Activated CD4-positive, alpha-beta memory T cell treated with anti-CD3 and anti-CD28 coated beads, Interleukin-2, amount 10 ng/mL, durations not matched to agents 7 days and 5 days (primary cell): ENCODE results near the gene MAP3K14. TPM values are rescaled to one million over a fixed set of nuclear protein-coding genes. Genes with fewer than 3 reads are reported as not detected.
A peak's percentile ranks its signal among the peaks of the same experiment; 100 is the strongest.

ENCODE experiments used
- CTCF ChIA-PET: fragments of 350-600 bp; sonication (Branson Sonifier 250); formaldehyde crosslinking; loops from one replicate; lab custom pipeline; 2021; ENCODE audit warnings: antibody characterized with exemption, inconsistent platforms; lab: Charles Lee
- POLR2A ChIA-PET: fragments of 350-600 bp; sonication (Branson Sonifier 250); formaldehyde crosslinking; loops from one replicate; lab custom pipeline; 2021; ENCODE audit warnings: antibody characterized with exemption; lab: Charles Lee
- DNase-seq: peaks from one replicate; pipeline ENCODE4 v3.0.0-alpha.2; 2020
- H3K27ac Mint-ChIP-seq: one replicate; pipeline ENCODE4 v1.8.0; 2021; ENCODE audit warnings: mild to moderate bottlenecking, mixed read lengths
- H3K27me3 Mint-ChIP-seq: one replicate; pipeline ENCODE4 v1.8.0; 2021; ENCODE audit warnings: mixed read lengths
- H3K36me3 Mint-ChIP-seq: one replicate; pipeline ENCODE4 v1.8.0; 2021; ENCODE audit warnings: low read depth, mixed read lengths
- H3K4me1 Mint-ChIP-seq: one replicate; pipeline ENCODE4 v1.8.0; 2021; ENCODE audit warnings: mixed read lengths
- H3K4me3 Mint-ChIP-seq: one replicate; pipeline ENCODE4 v1.8.0; 2021; ENCODE audit warnings: mild to moderate bottlenecking, mixed read lengths
- H3K9me3 Mint-ChIP-seq: one replicate; pipeline ENCODE4 v1.8.0; 2021; ENCODE audit warnings: mixed read lengths
- total RNA-seq, 2 experiments: library from RNA; stranded (reverse); gene quantifications; one replicate each; pipeline ENCODE4 v1.2.3, GENCODE V29; 2021

The MAP3K14 gene
- total RNA-seq, 2 experiments from 2014 or later: 28.7 to 30.6 TPM

- Mint-ChIP-seq H3K4me3 (no peak overlapping the region), H3K27me3 (no peaks in the 10 kb centered on the region), H3K27ac (peak overlapping the region; percentile 99), H3K36me3 (peaks cover 77% of the 10 kb centered on the region), H3K9me3 (no peaks in the 10 kb centered on the region), H3K4me1 (peaks cover 94% of the 10 kb centered on the region)
- ChIA-PET POLR2A (interaction anchor here (1.3 to 15.7 kb wide), 6 partner anchors 10 to 179 kb away, joined by 3 to 528 read pairs (median 55); partner anchors contain the start of genes FMNL1, HEXIM1 and MAP3K14), CTCF (interaction anchor here (0.7 to 11.8 kb wide), 7 partner anchors 10 to 155 kb away, joined by 3 to 197 read pairs (median 3); partner anchors contain the start of genes ACBD4 and FMNL1)
- no peak for DNase-seq
These were observed 85.9 kb downstream of the MAP3K14 start for GRCh38 chr17:45230787-45231480.

GRCh38 chr17:45230410-45230786 is 86.4 kb downstream of the MAP3K14 start:
- Mint-ChIP-seq H3K4me3 (peak overlapping the region; percentile 100), H3K9me3 (no peaks in the 10 kb centered on the region), H3K27ac (peak overlapping the region; percentile 99), H3K36me3 (peaks cover 77% of the 10 kb centered on the region), H3K4me1 (peaks cover 93% of the 10 kb centered on the region), H3K27me3 (no peaks in the 10 kb centered on the region)
- DNase-seq: no peak
- POLR2A ChIA-PET: interaction anchor here (1.6 to 15.7 kb wide), 4 partner anchors 10 to 179 kb away, joined by 3 to 528 read pairs (median 217); partner anchors contain the start of genes FMNL1 and MAP3K14
- CTCF ChIA-PET: interaction anchor here (0.7 to 11.8 kb wide), 7 partner anchors 10 to 155 kb away, joined by 3 to 197 read pairs (median 4); partner anchors contain the start of genes ACBD4, FMNL1 and MAP3K14

GRCh38 chr17:45229681-45230409 is 87.0 kb downstream of the MAP3K14 start:
- peaks cover 77% of the 10 kb centered on the region for H3K36me3 Mint-ChIP-seq
- H3K27ac Mint-ChIP-seq: peak overlapping the region; percentile 99
- peaks cover 93% of the 10 kb centered on the region for H3K4me1 Mint-ChIP-seq
- no peaks in the 10 kb centered on the region for H3K27me3 Mint-ChIP-seq
- ChIA-PET CTCF (interaction anchor here (0.7 to 11.8 kb wide), 12 partner anchors 10 to 156 kb away, joined by 3 to 197 read pairs (median 4); partner anchors contain the start of genes ACBD4, FMNL1 and MAP3K14), POLR2A (interaction anchor here (0.7 to 15.7 kb wide), 8 partner anchors 9 to 180 kb away, joined by 3 to 528 read pairs (median 77); partner anchors contain the start of genes ACBD4, FMNL1, HEXIM1 and HEXIM2)
- no peak for DNase-seq
- H3K9me3 Mint-ChIP-seq: no peaks in the 10 kb centered on the region
- peak overlapping the region; percentile 100 for H3K4me3 Mint-ChIP-seq

- DNase-seq: peak; percentile 85
- CTCF ChIA-PET: interaction anchor here (0.9 to 11.8 kb wide), 8 partner anchors 9 to 93 kb away, joined by 3 to 197 read pairs (median 5); partner anchors contain the start of genes ACBD4, FMNL1 and MAP3K14
- Mint-ChIP-seq H3K4me3 (peak overlapping the region; percentile 100), H3K27me3 (no peaks in the 10 kb centered on the region), H3K4me1 (peaks cover 88% of the 10 kb centered on the region), H3K9me3 (no peaks in the 10 kb centered on the region), H3K27ac (peak overlapping the region; percentile 99), H3K36me3 (peaks cover 79% of the 10 kb centered on the region)
- POLR2A ChIA-PET: interaction anchor here (0.7 to 15.7 kb wide), 9 partner anchors 8 to 181 kb away, joined by 3 to 528 read pairs (median 58); partner anchors contain the start of genes ACBD4, FMNL1, HEXIM1 and HEXIM2
These were observed 87.9 kb downstream of the MAP3K14 start for GRCh38 chr17:45228763-45229539.

GRCh38 chr17:45227926-45228762 is 88.7 kb downstream of the MAP3K14 start:
- DNase-seq: no peak
- Mint-ChIP-seq H3K36me3 (peaks cover 79% of the 10 kb centered on the region), H3K4me3 (peak overlapping the region; percentile 100), H3K27ac (peak overlapping the region; percentile 99), H3K4me1 (peaks cover 80% of the 10 kb centered on the region), H3K9me3 (no peaks in the 10 kb centered on the region), H3K27me3 (no peaks in the 10 kb centered on the region)
- ChIA-PET CTCF (interaction anchor here (1.0 to 11.8 kb wide), 9 partner anchors 7 to 200 kb away, joined by 3 to 197 read pairs (median 7); partner anchors contain the start of genes ACBD4, FMNL1 and MAP3K14), POLR2A (interaction anchor here (0.7 to 15.7 kb wide), 9 partner anchors 7 to 167 kb away, joined by 3 to 528 read pairs (median 58); partner anchors contain the start of genes ACBD4, FMNL1, HEXIM1 and HEXIM2)

- Mint-ChIP-seq H3K4me3 (peak overlapping the region; percentile 100), H3K36me3 (peaks cover 78% of the 10 kb centered on the region), H3K27me3 (no peaks in the 10 kb centered on the region), H3K4me1 (peaks cover 71% of the 10 kb centered on the region), H3K27ac (peak overlapping the region; percentile 99), H3K9me3 (no peaks in the 10 kb centered on the region)
- CTCF ChIA-PET: interaction anchor here (1.0 to 11.8 kb wide), 10 partner anchors 7 to 201 kb away, joined by 4 to 197 read pairs (median 6); partner anchors contain the start of genes ACBD4, FMNL1 and MAP3K14
- DNase-seq: no peak
- POLR2A ChIA-PET: interaction anchor here (0.7 to 15.7 kb wide), 8 partner anchors 7 to 182 kb away, joined by 3 to 528 read pairs (median 77); partner anchors contain the start of genes FMNL1, HEXIM1, HEXIM2 and MAP3K14
These were observed 89.5 kb downstream of the MAP3K14 start for GRCh38 chr17:45227101-45227925.

- ChIA-PET POLR2A (interaction anchor here (0.6 to 15.7 kb wide), 14 partner anchors 11 to 219 kb away, joined by 3 to 528 read pairs (median 4); partner anchors contain the start of genes HEXIM1, HEXIM2 and MAP3K14), CTCF (interaction anchor here (0.8 to 4.0 kb wide), 13 partner anchors 9 to 91 kb away, joined by 3 to 35 read pairs (median 5); partner anchors contain the start of genes ACBD4 and HEXIM1)
- Mint-ChIP-seq H3K36me3 (peaks cover 71% of the 10 kb centered on the region), H3K4me3 (peak overlapping the region; percentile 100), H3K4me1 (peaks cover 64% of the 10 kb centered on the region), H3K27ac (peak overlapping the region; percentile 99), H3K9me3 (no peaks in the 10 kb centered on the region), H3K27me3 (no peaks in the 10 kb centered on the region)
- no peak for DNase-seq
These were observed 90.2 kb downstream of the MAP3K14 start for GRCh38 chr17:45226576-45226975.

- ChIA-PET POLR2A (interaction anchor here (0.6 to 15.7 kb wide), 20 partner anchors 7 to 1006 kb away, joined by 3 to 528 read pairs (median 4); partner anchors contain the start of genes HEXIM1, HEXIM2, MAP3K14 and UBTF), CTCF (interaction anchor here (0.8 to 4.0 kb wide), 13 partner anchors 9 to 91 kb away, joined by 3 to 35 read pairs (median 5); partner anchors contain the start of genes ACBD4 and HEXIM1)
- H3K4me3 Mint-ChIP-seq: peak overlapping the region; percentile 100
- H3K9me3 Mint-ChIP-seq: no peaks in the 10 kb centered on the region
- H3K36me3 Mint-ChIP-seq: peaks cover 67% of the 10 kb centered on the region
- peak overlapping the region; percentile 99 for H3K27ac Mint-ChIP-seq
- peaks cover 59% of the 10 kb centered on the region for H3K4me1 Mint-ChIP-seq
- DNase-seq: peak; percentile 98
- no peaks in the 10 kb centered on the region for H3K27me3 Mint-ChIP-seq
These were observed 90.8 kb downstream of the MAP3K14 start for GRCh38 chr17:45225964-45226530.

- peaks cover 74% of the 10 kb centered on the region for H3K36me3 Mint-ChIP-seq
These were observed 91.6 kb downstream of the MAP3K14 start for GRCh38 chr17:45225051-45225700.

More at GRCh38 chr17:45225051-45225700, 91.6 kb downstream of the MAP3K14 start:
- DNase-seq: peak; percentile 61
- Mint-ChIP-seq H3K9me3 (no peaks in the 10 kb centered on the region), H3K27me3 (no peaks in the 10 kb centered on the region), H3K27ac (peak overlapping the region; percentile 99), H3K4me1 (peaks cover 54% of the 10 kb centered on the region), H3K4me3 (peak overlapping the region; percentile 100)
- CTCF ChIA-PET: interaction anchor here (1.2 to 4.0 kb wide), 11 partner anchors 8 to 90 kb away, joined by 3 to 35 read pairs (median 5); partner anchors contain the start of genes ACBD4 and HEXIM1
- POLR2A ChIA-PET: interaction anchor here (0.8 to 15.7 kb wide), 15 partner anchors 8 to 1005 kb away, joined by 3 to 528 read pairs (median 4); partner anchors contain the start of genes HEXIM1, HEXIM2, MAP3K14 and UBTF
